HG02588 (cell line): Measurements from ENCODE around the gene GMPR2.

Experiments used
- ATAC-seq: cut with Tn5 transposase; IDR thresholded peaks from one replicate; pipeline ENCODE4 v1.9.1; 2021; ENCODE audit warnings: mild to moderate bottlenecking, moderate library complexity; ENCODE audit not compliant: unreplicated experiment

The GMPR2 gene

GRCh38 chr14:24249230-24250021 lies 16.7 kb downstream of the GMPR2 start:
- no peak for ATAC-seq

DNA sequence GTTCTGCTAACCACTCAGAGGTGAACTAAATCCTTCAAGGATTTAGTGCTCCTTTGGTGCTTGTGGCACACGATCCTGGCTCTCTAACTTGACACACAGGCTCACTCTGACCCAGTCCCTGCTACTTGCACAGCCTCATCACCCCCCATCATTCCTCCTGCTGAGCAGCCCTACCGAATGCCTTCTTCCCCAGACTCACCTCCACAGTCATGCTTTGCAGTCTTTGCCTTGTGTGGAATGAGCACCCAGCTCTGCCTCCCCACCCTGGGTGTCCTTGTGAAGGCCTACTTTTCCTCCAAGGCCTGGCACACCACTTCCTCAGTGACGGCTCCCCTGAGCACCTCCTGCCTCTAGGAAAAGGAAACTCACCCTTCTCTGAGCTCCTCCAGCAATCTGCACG lies 17.6 kb downstream of the GMPR2 start:
- no peak for ATAC-seq

DNA sequence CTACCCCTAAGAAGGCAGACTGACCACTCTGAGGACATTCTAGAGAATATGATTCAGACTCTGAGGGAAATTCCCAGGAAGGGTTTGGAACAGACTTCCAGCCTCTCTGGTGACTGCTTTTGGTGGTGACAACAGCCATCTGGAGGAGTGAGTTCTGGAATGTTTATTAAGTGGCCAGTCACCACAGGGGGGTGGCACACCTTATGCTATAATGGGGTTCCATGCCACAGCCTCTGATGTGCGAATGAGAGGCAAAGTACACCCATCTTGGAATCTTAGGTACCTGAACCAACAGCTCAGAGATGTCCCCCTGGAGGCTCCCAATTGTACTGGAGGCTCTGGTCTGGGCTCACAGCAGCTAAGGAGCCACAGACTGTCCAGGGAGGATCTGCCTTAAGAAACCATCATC lies 19.2 kb downstream of the GMPR2 start:
- no peak for ATAC-seq

- ATAC-seq: no peak
Measured at GRCh38 chr14:24252289-24253124, 19.8 kb downstream of the GMPR2 start.

- ATAC-seq: no peak
Measured at GRCh38 chr14:24253936-24254335, 21.2 kb downstream of the GMPR2 start.

DNA sequence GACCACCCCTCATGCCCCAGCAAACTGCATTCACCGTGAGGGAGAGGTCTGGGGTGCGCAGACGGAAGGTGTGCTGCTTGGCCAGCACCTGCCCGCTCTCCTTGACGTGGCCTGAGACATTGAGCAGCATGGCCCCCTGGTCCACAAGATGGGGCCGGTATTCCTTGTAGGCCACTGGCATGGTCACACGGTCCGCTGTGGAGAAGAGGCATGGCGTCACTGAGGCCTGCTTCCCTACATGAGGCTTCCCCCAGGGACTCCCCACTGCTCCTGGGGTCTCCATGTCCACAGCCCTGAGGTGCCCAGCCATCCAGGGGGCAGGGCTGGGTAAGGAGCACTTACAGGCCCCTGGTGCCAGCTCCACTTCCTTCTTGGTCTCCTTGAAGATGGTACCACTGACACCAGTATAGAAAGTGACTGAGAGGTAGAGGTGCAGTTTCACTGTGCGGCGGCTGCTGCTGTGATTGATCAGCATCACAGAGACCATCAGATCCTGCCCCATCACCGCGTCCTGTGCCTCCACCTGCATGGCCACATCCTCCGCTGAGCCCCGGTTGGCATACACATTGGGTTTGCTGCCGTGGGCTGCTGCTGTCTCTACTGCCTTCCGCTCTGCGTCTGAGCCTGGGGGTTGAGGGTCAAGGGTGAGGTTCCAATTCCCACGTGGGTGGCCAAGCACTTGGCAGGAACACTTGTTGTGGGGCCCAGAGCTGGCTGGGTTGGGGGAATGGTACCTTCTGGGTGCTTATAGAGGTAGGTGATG lies 22.1 kb downstream of the GMPR2 start:
- ATAC-seq: no peak

DNA sequence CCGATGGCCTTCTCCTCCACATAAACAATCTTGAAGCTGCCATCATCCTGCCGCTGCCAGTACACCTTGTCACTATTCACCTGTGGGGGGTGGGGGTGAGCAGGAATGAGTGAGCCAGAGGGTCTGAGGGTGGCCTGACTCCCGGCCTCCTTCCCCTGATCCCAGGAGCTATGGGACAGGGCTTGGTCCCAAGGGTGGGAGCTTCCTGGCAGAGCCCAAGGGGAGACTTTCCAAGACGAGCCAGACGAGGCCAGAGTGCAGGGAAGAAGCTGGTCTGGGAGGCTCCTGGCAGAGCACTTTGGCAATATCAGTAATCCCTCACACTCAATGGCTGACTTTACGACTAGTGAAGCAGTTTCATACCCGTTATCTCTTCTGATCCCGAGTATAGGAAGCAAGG lies 22.7 kb downstream of the GMPR2 start:
- ATAC-seq: no peak

DNA sequence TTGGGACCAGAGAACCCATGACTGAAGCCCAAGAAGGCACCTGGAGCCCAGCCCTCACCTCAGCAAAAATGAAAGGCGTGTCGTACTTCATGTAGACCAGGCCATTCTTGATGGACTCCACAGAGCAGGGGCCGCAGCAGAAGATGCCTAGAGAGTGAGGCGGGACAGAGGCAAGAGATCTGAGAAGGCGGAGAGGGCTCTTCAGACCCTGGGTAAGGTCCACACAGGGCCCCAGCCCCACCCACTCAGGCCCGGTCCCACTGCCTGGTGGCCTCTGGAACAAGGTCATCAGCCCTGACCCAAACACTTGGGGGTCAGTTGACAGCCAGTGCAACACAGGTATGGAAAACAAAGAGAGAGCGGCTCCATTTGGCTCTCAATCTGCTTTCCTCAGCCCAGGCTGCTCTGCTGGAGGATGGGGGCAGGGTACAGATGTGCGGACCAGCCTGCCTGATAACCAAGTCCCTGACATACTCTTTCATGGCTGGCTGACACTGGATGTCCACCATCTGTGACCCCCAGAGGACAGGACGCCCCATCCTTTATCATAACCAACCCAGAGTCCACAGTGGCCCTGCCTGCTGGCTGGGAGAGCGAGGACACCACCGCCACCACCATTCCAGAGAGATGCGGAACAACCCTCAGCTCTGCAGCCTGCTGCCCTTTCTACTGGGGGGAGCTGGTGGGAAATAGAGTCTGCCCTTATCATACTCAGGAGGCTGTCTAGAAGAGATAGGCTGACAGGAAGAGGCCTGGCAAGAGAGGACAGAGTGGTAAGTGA lies 23.4 kb downstream of the GMPR2 start:
- ATAC-seq: no peak

GRCh38 chr14:24256960-24257359 lies 24.2 kb downstream of the GMPR2 start:
- no peak for ATAC-seq

- ATAC-seq: no peak
Measured at GRCh38 chr14:24258119-24258518, 25.4 kb downstream of the GMPR2 start.

- no peak for ATAC-seq
Measured at GRCh38 chr14:24258548-24259265, 26.0 kb downstream of the GMPR2 start.

DNA sequence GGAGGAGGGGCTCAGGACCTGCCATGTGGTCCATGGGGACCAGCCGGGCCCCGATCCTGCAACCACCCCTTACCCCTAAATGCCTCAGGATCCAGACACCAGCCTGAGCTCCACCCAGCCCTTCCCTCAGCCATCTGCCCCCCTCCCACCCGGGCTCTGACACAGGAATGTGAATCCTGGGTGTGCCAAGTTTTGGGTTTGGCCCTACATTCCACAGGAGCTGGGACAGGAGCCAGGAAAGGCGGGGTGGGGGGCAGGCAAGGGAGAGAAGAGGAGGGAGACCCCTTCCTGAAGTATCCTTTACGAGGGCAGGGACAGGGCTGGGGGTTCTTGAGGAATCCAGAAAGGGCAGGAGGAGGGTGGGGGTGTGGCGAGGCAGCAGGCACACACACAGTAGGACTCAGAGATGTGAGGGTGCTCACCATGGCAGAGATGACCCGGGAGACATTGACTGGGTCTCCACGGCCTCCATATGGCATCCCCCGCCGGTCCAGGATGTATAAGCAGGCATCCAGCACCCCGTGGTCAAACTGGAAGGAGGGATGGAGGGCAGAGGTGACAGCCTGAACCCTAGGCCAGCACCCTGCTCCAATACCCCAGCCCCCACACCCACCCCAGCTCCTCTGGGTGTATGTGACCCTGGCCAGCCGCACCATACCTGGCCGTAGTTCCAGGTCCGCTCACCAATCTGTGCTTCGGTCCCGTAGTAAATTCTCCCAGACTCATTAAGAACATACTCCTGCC lies 26.7 kb downstream of the GMPR2 start:
- ATAC-seq: no peak

DNA sequence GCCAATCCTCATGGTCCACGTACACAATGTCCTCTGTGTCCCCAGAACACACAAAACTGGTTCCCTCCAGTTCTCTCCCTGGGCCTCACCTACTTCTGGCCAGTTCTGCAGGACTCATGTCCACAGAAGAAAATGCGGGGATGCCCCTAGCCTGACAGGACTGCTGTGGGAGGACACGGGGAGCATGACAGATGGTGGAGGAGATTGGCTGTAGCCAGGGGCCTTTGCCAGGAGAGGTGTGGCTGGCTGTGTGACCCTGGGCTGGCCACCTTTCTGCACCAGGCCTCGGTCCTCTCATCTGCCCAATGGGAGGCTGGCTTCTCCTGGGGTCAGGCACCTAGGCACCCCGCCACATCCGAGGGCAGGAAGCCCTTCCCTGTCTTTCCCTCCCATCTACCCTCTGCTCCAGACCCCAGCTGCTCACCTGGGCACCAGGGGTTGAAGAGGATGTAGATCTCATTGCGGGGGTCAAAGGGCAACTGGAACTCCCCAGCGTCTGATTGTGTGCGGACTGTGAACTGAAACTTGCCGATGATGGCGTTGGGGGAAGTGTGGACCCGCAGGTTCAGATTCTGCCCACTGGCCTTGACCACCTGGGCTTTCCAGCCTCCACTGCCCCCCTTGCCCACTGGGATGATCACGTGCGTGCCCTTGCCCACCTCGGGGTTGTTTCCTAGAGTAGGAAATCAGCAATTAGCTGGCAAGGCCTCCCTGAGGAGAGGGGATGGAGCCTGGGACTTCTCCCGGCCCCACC lies 27.5 kb downstream of the GMPR2 start:
- ATAC-seq: no peak

GRCh38 chr14:24260780-24261157 lies 28.0 kb downstream of the GMPR2 start:
- ATAC-seq: no peak

- no peak for ATAC-seq
Measured at GRCh38 chr14:24261256-24261968, 28.7 kb downstream of the GMPR2 start.

DNA sequence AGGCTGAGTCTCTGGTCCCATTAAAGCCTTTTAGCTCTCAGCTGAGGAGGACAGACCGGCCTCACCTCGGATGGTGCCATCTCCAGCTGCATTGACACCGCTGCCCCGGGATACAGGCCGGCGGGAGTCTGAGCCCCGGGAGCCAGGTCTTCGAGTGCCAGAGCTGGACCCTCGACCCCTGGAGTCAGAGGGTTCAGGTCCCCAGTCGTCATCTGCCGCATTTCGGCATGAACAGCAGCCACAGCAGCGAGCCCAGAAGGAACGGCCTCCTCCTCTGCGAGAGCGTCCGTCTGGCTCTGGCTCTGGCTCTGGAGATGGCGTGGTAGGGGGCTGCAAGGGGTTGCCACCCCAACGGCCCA lies 29.2 kb downstream of the GMPR2 start:
- ATAC-seq: no peak

DNA sequence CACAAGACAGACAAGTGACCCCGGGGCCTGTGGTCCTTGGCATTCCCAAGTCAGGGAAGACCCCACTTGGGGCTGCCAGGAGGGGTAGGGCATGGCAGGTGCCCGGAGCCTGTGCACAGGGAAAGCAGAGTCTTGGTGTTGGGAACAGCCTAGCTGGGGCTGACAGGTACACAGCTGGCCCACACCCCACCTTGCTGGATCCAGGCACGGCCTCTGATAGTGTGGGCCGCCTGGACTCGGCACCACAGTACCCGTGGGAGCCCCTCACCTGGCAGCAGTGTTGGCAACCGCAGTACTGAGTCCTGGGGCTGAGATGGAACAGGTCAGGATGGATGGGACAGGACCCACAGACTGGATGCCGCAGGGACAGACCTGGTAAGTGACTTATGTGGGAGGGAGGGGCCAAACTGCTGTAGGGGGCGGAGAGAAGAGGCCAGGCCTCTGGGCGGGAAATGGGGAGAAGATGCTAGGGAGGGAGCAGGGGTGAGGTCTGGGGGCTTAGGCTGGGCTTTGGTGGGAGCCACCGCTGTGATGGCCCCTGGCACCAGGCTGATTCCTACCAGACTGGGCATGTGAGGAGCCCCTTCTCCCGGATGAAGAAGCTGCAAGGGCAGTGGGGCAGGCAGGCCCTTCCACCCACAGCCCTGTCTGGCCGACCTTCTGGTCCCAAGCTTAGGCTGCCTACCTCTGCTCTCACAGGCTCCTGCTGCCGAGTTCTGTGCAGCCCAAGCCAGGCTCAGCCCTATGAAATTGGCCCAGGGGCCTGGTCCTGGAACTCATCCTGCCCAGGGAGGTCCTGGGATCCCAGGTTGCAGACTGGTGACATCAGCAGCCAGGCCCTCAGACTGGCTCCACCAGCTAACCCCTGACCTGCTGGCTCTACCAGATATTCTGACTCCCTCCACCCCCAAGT lies 30.3 kb downstream of the GMPR2 start, which contains the start of gene TGM1:
TGM1 (minus strand) TSS at position 357 of the 913 bp plus-strand sequence. CDS start 825 bp downstream, outside the sequence.
- no peak for ATAC-seq
